GM12878 (cell line): ENCODE results near the gene GTF3C1.

Experiments used
- EZH2 ChIP-seq: IDR thresholded peaks from 2 replicates; pipeline ENCODE4 v1.6.1; 2012; ENCODE audit warnings: low read depth, mild to moderate bottlenecking, control low read depth, inconsistent platforms, low read length, borderline replicate concordance; ENCODE audit not compliant: control insufficient read depth
- NR2F1 ChIP-seq: fragments of 450-650 bp; conservative IDR thresholded peaks from 2 replicates; pipeline ENCODE4 v1.6.1; 2017; ENCODE audit warnings: mild to moderate bottlenecking
- ZNF217 ChIP-seq: fragments of 450-650 bp; IDR thresholded peaks from 2 replicates; pipeline ENCODE4 v1.6.1; 2017; ENCODE audit warnings: antibody characterized with exemption, mild to moderate bottlenecking

DNA sequence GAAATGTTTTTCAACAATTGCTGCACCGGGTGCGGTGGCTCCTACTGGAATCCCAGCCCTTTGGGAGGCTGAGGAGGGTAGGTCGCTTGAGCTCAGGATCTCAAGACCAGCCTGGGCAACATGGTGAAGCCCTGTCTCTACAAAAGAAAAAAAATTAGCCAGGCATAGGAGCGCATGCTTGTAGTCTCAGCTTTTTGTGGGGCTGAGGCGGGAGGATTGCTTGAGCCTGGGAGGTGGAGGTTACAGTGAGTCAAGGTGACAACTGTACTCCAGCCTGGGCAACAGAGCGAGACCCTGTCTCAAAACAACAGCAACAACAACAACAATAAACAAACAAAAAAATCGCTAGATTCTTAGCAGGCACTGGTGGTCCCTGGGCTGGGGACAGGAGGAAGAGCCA, 119.2 kb downstream of the GTF3C1 start:
- TF ChIP-seq ZNF217, result no peak
- TF ChIP-seq EZH2, result no peak
- TF ChIP-seq NR2F1, result no peak
